NCI-H146 treated with DMSO at 0.1 percent for 48 hours (cell line): ENCODE measurements around the gene SYNJ2BP.

Source experiments
- DNase-seq: peaks from one replicate; lab custom pipeline; 2025; ENCODE audit not compliant: unreplicated experiment; lab: John Stamatoyannopoulos, UW

SYNJ2BP gene

DNA sequence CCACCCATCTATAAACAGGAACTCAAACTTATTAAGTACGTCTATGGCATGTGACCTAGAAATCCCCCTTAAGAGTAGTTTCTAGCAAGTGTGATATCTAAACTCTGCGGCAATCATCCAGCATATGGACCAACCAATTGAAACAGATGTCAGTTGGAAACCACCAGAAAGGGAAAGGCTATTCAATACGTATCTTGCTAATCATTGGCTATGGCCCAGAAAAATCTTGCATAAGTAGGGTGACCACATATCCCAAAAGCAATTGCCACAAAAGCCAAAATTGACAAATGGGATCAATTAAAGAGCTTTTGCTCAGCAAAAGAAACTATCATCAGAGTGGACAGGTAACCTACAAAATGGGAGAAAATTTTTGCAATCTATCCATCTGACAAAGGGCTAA lies 24.2 kb downstream of the SYNJ2BP start:
- no peak for DNase-seq

DNA sequence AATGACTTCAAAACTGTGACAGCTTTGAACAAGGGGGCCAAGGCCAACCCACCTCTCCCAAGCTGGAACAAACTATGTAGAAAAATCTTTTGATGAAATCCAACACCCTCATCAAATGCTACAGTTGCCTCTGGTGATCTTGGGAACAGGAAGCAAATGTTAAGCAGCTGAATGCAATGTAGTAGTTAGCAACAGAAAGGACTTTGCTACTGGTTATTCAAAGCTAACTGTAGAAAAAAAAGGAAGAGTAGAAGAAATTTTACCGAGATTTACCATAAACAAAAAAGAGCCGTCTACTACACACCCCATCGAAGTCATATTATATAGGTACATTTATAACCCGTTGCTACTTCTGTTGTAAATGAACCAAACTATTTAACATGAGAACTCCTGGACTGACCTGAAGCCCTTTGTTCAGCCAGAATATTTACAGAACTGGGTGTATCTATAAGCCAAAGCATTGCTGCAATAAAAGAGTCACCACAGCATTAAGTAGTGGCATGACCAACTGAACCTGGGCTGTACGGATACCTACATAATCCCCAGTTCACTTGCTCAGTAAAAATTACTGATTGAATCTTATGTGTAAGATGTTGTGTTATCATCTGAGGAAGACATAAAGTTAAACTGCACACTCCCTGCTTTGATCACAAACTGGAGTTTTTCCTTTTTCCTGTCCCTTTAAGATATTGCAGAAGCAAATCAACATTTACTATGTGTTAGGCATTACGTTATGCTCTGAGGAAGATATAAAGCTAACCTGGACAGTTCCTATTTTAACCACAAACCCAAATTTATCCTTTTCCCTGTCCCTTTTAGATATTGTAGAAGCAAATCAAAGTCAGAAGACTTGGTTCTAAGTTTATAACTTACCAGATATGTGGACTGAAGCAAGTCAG lies 25.1 kb downstream of the SYNJ2BP start:
- no peak for DNase-seq

DNA sequence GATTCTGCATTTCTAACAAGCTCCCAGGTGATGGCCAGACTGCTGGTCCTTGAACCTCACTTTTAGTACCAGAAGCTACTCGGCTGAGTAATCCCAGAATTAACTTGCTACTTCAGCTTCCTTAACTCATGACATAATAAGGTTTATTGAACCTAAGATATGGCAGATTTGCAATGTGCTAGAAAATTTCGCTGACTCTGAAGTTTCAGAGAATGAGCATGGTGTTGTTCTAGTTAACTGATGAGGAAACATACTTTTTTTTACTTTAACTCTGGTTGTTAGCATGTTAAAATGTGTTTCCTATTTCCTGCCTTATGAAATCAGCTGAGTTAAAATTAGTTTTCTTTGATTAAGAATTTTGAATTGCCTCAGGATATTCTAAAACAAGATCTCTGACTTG lies 34.4 kb downstream of the SYNJ2BP start:
- DNase-seq = no peak

DNA sequence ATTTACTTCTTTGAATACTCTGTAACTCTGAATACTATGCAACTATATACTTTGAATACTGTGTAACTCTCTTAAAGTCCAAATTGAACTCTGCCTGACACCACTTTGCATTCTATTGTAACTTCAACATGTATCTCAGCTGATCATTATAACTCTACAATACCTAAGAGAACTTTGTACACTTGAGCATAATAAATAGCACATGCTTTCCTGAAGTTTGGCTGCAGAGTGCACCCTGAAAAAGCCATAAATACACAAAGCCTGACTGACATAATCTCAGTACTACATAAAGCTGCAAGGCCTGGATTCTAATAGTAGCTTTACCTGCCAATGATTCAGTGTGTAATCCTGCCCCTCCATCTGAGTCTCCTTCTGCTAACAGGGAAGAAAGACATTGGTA lies 36.1 kb downstream of the SYNJ2BP start:
- no peak for DNase-seq

DNA sequence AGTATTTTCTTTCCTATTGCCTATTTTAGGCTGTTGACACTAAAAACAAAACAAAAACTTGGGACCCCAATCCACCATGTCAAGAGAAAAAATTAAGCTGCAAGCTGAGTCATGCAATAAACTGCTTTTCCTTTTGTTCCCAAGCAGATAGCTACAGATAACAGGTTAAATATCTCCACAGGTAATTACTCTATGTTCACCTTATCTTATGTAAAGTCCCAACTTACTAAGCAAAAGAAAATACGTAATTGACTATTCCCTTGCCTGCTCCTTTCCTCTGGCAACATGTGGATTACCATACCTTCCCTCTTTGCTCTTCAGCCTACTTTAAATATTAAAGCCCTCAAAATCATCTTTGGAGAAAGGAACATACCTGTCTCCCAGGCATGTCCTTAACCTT lies 38.2 kb downstream of the SYNJ2BP start:
- DNase-seq = no peak
